ENCODE data around the gene FBXL13.

DNA sequence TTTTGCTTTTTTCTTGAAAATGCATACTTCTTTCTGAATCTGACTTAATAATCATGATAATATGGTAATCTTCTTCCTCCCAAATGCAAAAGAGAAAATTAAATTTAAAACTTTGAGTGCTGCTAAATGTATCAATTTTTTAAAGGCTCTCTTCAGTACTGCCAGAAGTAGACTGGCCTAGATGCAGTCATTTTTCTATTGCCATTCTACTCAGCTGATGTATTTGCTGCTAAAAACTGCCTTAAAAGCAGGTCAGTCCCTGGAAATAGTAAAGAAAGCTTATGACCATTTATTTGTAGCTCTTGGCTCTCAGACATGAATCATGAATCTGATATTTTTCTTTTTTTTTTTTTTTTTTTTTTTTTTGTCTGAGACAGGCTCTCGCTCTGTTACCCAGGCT lies 45.8 kb upstream of the FBXL13 start:
- TF ChIP-seq TAF1 (IDR thresholded peaks at IDR 0.05; ENCODE audit: borderline replicate concordance, low read depth, low read length) (no peak), RXRA (IDR thresholded peaks at IDR 0.05; ENCODE audit: borderline replicate concordance, low read depth) (no peak), FOSL2 (IDR thresholded peaks at IDR 0.05; ENCODE audit: borderline replicate concordance, low read depth) (no peak), CTCF (IDR thresholded peaks at IDR 0.05) (no peak)
